Measurements from ENCODE around the gene DIP2C.
A peak's percentile ranks its signal among the peaks of the same experiment; 100 is the strongest.
"Not testable (repeated sequence)": the region's sequence is repeated elsewhere in the genome, so short reads cannot be mapped to it uniquely, and the experiment has no call there.

Gene DIP2C

GRCh38 chr10:682931-683447 lies 6.5 kb downstream of the DIP2C start:
- no peak overlapping the region for H3K18ac ChIP-seq (ENCODE audit: low read length)
- no peak overlapping the region for H2BK120ac ChIP-seq (ENCODE audit: low read depth, low read length)
- H3K79me1 ChIP-seq (ENCODE audit: low read length), result peaks cover 21% of the 10 kb centered on the region
- peak overlapping the region; percentile 20 for H3K56ac ChIP-seq (ENCODE audit: low read length)
- no peaks in the 10 kb centered on the region for H3K36me3 ChIP-seq (ENCODE audit: control insufficient read depth, insufficient read depth, low read length)
- no peak overlapping the region for H2BK15ac ChIP-seq (replicated peaks; ENCODE audit: low read depth)
- DNase-seq, result no peak
- no peak overlapping the region for H4K8ac ChIP-seq (ENCODE audit: low read depth, low read length)
- H3K79me2 ChIP-seq (ENCODE audit: control insufficient read depth, insufficient read depth, low read length), result peaks cover 9% of the 10 kb centered on the region
- no peak overlapping the region for H4K5ac ChIP-seq (ENCODE audit: low read length)
- no peak overlapping the region for H3K4me2 ChIP-seq (ENCODE audit: low read length)
- H2AK5ac ChIP-seq (ENCODE audit: low read length), result no peak overlapping the region
- no peak overlapping the region for H3K4ac ChIP-seq (ENCODE audit: low read depth, low read length)
- no peak overlapping the region for H3K4me3 ChIP-seq (ENCODE audit: low read length)
- H3K27ac ChIP-seq (ENCODE audit: low read depth, low read length), result no peak overlapping the region
- H2BK5ac ChIP-seq (ENCODE audit: low read length), result no peak overlapping the region
- no peaks in the 10 kb centered on the region for H3K4me1 ChIP-seq (ENCODE audit: control insufficient read depth, low read depth, low read length)
- H3K9ac ChIP-seq (ENCODE audit: low read length), result no peak overlapping the region
- peak overlapping the region; percentile 50 for H3K23ac ChIP-seq (ENCODE audit: low read length)
- H3K27me3 ChIP-seq (ENCODE audit: insufficient read depth, low read length, poor library complexity), result no peaks in the 10 kb centered on the region
- no CpG with 5 or more reads among the region's 14 CpGs for WGBS (ENCODE audit: extremely low coverage, insufficient coverage, low lambda C conversion rate)

GRCh38 chr10:681670-682318 lies 7.7 kb downstream of the DIP2C start:
- Histone ChIP-seq H2BK120ac (ENCODE audit: low read depth, low read length) (no peak overlapping the region), H3K4me2 (ENCODE audit: low read length) (no peak overlapping the region), H2AK5ac (ENCODE audit: low read length) (no peak overlapping the region), H3K79me1 (ENCODE audit: low read length) (peaks cover 24% of the 10 kb centered on the region), H3K4me1 (ENCODE audit: control insufficient read depth, low read depth, low read length) (no peaks in the 10 kb centered on the region), H3K56ac (ENCODE audit: low read length) (no peak overlapping the region), H4K5ac (ENCODE audit: low read length) (no peak overlapping the region), H3K27ac (ENCODE audit: low read depth, low read length) (no peak overlapping the region), H3K4me3 (ENCODE audit: low read length) (no peak overlapping the region), H3K9ac (ENCODE audit: low read length) (no peak overlapping the region), H3K23ac (ENCODE audit: low read length) (no peak overlapping the region), H3K27me3 (ENCODE audit: insufficient read depth, low read length, poor library complexity) (no peaks in the 10 kb centered on the region), H3K18ac (ENCODE audit: low read length) (no peak overlapping the region), H3K4ac (ENCODE audit: low read depth, low read length) (no peak overlapping the region), H3K36me3 (ENCODE audit: control insufficient read depth, insufficient read depth, low read length) (no peaks in the 10 kb centered on the region), H4K8ac (ENCODE audit: low read depth, low read length) (no peak overlapping the region), H3K79me2 (ENCODE audit: control insufficient read depth, insufficient read depth, low read length) (peaks cover 9% of the 10 kb centered on the region), H2BK15ac (replicated peaks; ENCODE audit: low read depth) (no peak overlapping the region), H2BK5ac (ENCODE audit: low read length) (no peak overlapping the region)
- WGBS (ENCODE audit: extremely low coverage, insufficient coverage, low lambda C conversion rate), result no CpG with 5 or more reads among the region's 9 CpGs
- DNase-seq, result no peak

GRCh38 chr10:680745-681144 lies 8.7 kb downstream of the DIP2C start:
- Histone ChIP-seq H3K27me3 (ENCODE audit: insufficient read depth, low read length, poor library complexity) (no peaks in the 10 kb centered on the region), H3K36me3 (ENCODE audit: control insufficient read depth, insufficient read depth, low read length) (no peaks in the 10 kb centered on the region), H3K56ac (ENCODE audit: low read length) (no peak overlapping the region), H3K4me1 (ENCODE audit: control insufficient read depth, low read depth, low read length) (no peaks in the 10 kb centered on the region), H2BK120ac (ENCODE audit: low read depth, low read length) (no peak overlapping the region), H2BK5ac (ENCODE audit: low read length) (no peak overlapping the region), H3K79me2 (ENCODE audit: control insufficient read depth, insufficient read depth, low read length) (peaks cover 9% of the 10 kb centered on the region), H3K4me3 (ENCODE audit: low read length) (no peak overlapping the region), H3K79me1 (ENCODE audit: low read length) (peaks cover 20% of the 10 kb centered on the region), H3K27ac (ENCODE audit: low read depth, low read length) (no peak overlapping the region), H4K5ac (ENCODE audit: low read length) (no peak overlapping the region), H3K23ac (ENCODE audit: low read length) (no peak overlapping the region), H3K4ac (ENCODE audit: low read depth, low read length) (no peak overlapping the region), H4K8ac (ENCODE audit: low read depth, low read length) (no peak overlapping the region), H2AK5ac (ENCODE audit: low read length) (no peak overlapping the region), H3K18ac (ENCODE audit: low read length) (no peak overlapping the region), H3K4me2 (ENCODE audit: low read length) (no peak overlapping the region), H3K9ac (ENCODE audit: low read length) (no peak overlapping the region), H2BK15ac (replicated peaks; ENCODE audit: low read depth) (no peak overlapping the region)
- no CpG with 5 or more reads among the region's 12 CpGs for WGBS (ENCODE audit: extremely low coverage, insufficient coverage, low lambda C conversion rate)
- DNase-seq, result no peak

GRCh38 chr10:680146-680545 lies 9.3 kb downstream of the DIP2C start:
- Histone ChIP-seq H3K18ac (ENCODE audit: low read length) (no peak overlapping the region), H3K4me3 (ENCODE audit: low read length) (no peak overlapping the region), H3K27me3 (ENCODE audit: insufficient read depth, low read length, poor library complexity) (no peaks in the 10 kb centered on the region), H3K4me2 (ENCODE audit: low read length) (no peak overlapping the region), H2BK120ac (ENCODE audit: low read depth, low read length) (no peak overlapping the region), H3K79me2 (ENCODE audit: control insufficient read depth, insufficient read depth, low read length) (peaks cover 9% of the 10 kb centered on the region), H3K23ac (ENCODE audit: low read length) (no peak overlapping the region), H4K8ac (ENCODE audit: low read depth, low read length) (no peak overlapping the region), H3K79me1 (ENCODE audit: low read length) (peaks cover 20% of the 10 kb centered on the region), H3K4ac (ENCODE audit: low read depth, low read length) (no peak overlapping the region), H3K4me1 (ENCODE audit: control insufficient read depth, low read depth, low read length) (no peaks in the 10 kb centered on the region), H4K5ac (ENCODE audit: low read length) (no peak overlapping the region), H3K27ac (ENCODE audit: low read depth, low read length) (no peak overlapping the region), H2BK5ac (ENCODE audit: low read length) (no peak overlapping the region), H3K9ac (ENCODE audit: low read length) (no peak overlapping the region), H2AK5ac (ENCODE audit: low read length) (no peak overlapping the region), H2BK15ac (replicated peaks; ENCODE audit: low read depth) (no peak overlapping the region), H3K36me3 (ENCODE audit: control insufficient read depth, insufficient read depth, low read length) (no peaks in the 10 kb centered on the region), H3K56ac (ENCODE audit: low read length) (no peak overlapping the region)
- no CpG with 5 or more reads among the region's 11 CpGs for whole genome bisulfite sequencing (ENCODE audit: extremely low coverage, insufficient coverage, low lambda C conversion rate)
- no peak for DNase-seq

GRCh38 chr10:679556-679955 lies 9.9 kb downstream of the DIP2C start:
- Histone ChIP-seq H3K4ac (ENCODE audit: low read depth, low read length) (no peak overlapping the region), H4K8ac (ENCODE audit: low read depth, low read length) (no peak overlapping the region), H2BK5ac (ENCODE audit: low read length) (no peak overlapping the region), H3K18ac (ENCODE audit: low read length) (no peak overlapping the region), H3K27ac (ENCODE audit: low read depth, low read length) (no peak overlapping the region), H2AK5ac (ENCODE audit: low read length) (no peak overlapping the region), H3K36me3 (ENCODE audit: control insufficient read depth, insufficient read depth, low read length) (no peaks in the 10 kb centered on the region), H3K4me1 (ENCODE audit: control insufficient read depth, low read depth, low read length) (no peaks in the 10 kb centered on the region), H2BK120ac (ENCODE audit: low read depth, low read length) (no peak overlapping the region), H3K4me3 (ENCODE audit: low read length) (no peak overlapping the region), H3K4me2 (ENCODE audit: low read length) (no peak overlapping the region), H2BK15ac (replicated peaks; ENCODE audit: low read depth) (no peak overlapping the region), H3K27me3 (ENCODE audit: insufficient read depth, low read length, poor library complexity) (no peaks in the 10 kb centered on the region), H4K5ac (ENCODE audit: low read length) (no peak overlapping the region), H3K56ac (ENCODE audit: low read length) (no peak overlapping the region), H3K79me1 (ENCODE audit: low read length) (peaks cover 19% of the 10 kb centered on the region), H3K23ac (ENCODE audit: low read length) (no peak overlapping the region), H3K9ac (ENCODE audit: low read length) (no peak overlapping the region), H3K79me2 (ENCODE audit: control insufficient read depth, insufficient read depth, low read length) (peaks cover 9% of the 10 kb centered on the region)
- DNase-seq, result no peak
- WGBS (ENCODE audit: extremely low coverage, insufficient coverage, low lambda C conversion rate), result no CpG with 5 or more reads among the region's 15 CpGs

GRCh38 chr10:678662-679005 lies 10.8 kb downstream of the DIP2C start:
- not testable (repeated sequence) for H3K79me2 ChIP-seq (ENCODE audit: control insufficient read depth, insufficient read depth, low read length); H3K23ac ChIP-seq (ENCODE audit: low read length); H4K8ac ChIP-seq (ENCODE audit: low read depth, low read length); H3K56ac ChIP-seq (ENCODE audit: low read length); H3K18ac ChIP-seq (ENCODE audit: low read length); H3K27ac ChIP-seq (ENCODE audit: low read depth, low read length); H3K4me2 ChIP-seq (ENCODE audit: low read length); H2BK5ac ChIP-seq (ENCODE audit: low read length); DNase-seq; H2BK15ac ChIP-seq (replicated peaks; ENCODE audit: low read depth); H2BK120ac ChIP-seq (ENCODE audit: low read depth, low read length); H3K4ac ChIP-seq (ENCODE audit: low read depth, low read length); H3K27me3 ChIP-seq (ENCODE audit: insufficient read depth, low read length, poor library complexity); H3K4me3 ChIP-seq (ENCODE audit: low read length); H3K36me3 ChIP-seq (ENCODE audit: control insufficient read depth, insufficient read depth, low read length); H2AK5ac ChIP-seq (ENCODE audit: low read length); H4K5ac ChIP-seq (ENCODE audit: low read length); H3K9ac ChIP-seq (ENCODE audit: low read length); H3K4me1 ChIP-seq (ENCODE audit: control insufficient read depth, low read depth, low read length)
- no CpG with 5 or more reads among the region's 24 CpGs for WGBS (ENCODE audit: extremely low coverage, insufficient coverage, low lambda C conversion rate)
- H3K79me1 ChIP-seq (ENCODE audit: low read length), result peaks cover 19% of the 10 kb centered on the region
